MM.1S (cell line): ENCODE results near the gene WWC2.

Experiments used
- CTCF ChIP-seq: fragments of 300-600 bp; sonication (generic); IDR thresholded peaks from 2 replicates; pipeline ENCODE4 v1.5.1; 2016; ENCODE audit warnings: antibody characterized with exemption, low read length, mixed read lengths
- EZH2phosphoT487 ChIP-seq: fragments of 300-600 bp; sonication (generic); IDR thresholded peaks from 2 replicates; pipeline ENCODE4 v1.6.1; 2018; ENCODE audit warnings: antibody characterized with exemption, low read length

- no peak for TF ChIP-seq EZH2phosphoT487
- no peak for TF ChIP-seq CTCF
These were observed 33.8 kb downstream of the WWC2 start for GRCh38 chr4:183132865-183133264.
